Frontal cortex (tissue), 4 donors: Measurements from ENCODE around the gene CEP55. TPM values are rescaled to one million over a fixed set of nuclear protein-coding genes. Genes with fewer than 3 reads are reported as not detected.
"Not testable (repeated sequence)": the region's sequence is repeated elsewhere in the genome, so short reads cannot be mapped to it uniquely, and the experiment has no call there.

ENCODE experiments used
- DNase-seq, 2 donors: peaks; one replicate each; pipeline ENCODE4 v3.0.0; 2012; ENCODE audit warnings: low spot score in 2 of 2
- FAIRE-seq: peaks from 2 replicates; lab custom pipeline; 2012; peaks lifted over from hg19 to GRCh38; lab: Jason Lieb, UNC
- total RNA-seq: library from RNA; depleted of rRNA; stranded (reverse); fragments of >200 nt; gene quantifications from one replicate; pipeline ENCODE4 v1.2.3, GENCODE V29; 2014
- donor health status: control.
- donor health status: control.
- donor health status: control.

Gene CEP55
- total RNA-seq, 1 donor from 2014 or later: 2.4 TPM

GRCh38 chr10:93503075-93503474 lies 6.7 kb downstream of the CEP55 start:
- no peak for DNase-seq
- FAIRE-seq: no peak

GRCh38 chr10:93505075-93505474 lies 8.7 kb downstream of the CEP55 start:
- DNase-seq (no peak), FAIRE-seq (no peak)

DNA sequence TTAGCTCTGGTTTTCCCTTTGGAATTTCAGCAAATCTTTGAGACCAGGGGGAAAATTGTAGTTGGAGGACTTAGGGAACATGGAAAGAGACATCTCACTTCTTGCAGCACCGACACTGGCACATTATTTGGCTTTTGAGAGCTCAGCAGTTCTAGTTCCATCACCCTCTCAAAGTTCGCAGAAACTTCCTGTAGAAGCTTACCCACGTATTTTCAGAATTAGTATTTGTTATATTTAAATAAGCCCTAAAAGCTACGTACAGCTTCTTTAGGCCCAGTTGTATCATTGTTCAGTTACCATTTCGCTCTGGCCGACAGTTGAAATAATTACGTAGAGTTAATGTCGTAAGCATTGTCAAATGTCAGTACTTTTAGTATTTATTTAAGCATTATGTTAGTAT lies 13.4 kb downstream of the CEP55 start:
- FAIRE-seq (no peak), DNase-seq (no peak)

GRCh38 chr10:93512565-93512964 lies 16.2 kb downstream of the CEP55 start:
- DNase-seq (no peak), FAIRE-seq (no peak)

DNA sequence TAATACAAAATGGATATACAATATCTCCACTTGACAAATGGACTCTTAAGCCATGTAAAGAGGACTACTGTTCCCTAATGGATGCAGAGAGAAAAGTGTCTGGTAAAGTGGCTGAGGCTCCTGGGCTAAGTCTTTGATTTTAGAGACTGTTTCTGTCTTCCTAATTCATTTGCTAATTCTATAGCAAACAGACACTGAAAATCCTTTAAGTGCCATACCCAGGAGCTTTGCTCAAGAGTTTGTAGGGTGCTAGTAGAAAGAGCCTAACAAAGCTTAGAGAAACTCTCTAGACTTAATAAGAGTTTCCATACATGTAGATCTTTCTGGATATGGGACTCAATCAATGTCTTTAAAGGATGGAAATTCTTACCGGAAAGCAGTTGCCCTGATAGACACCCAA lies 16.7 kb downstream of the CEP55 start:
- DNase-seq (no peak), FAIRE-seq (no peak)

DNA sequence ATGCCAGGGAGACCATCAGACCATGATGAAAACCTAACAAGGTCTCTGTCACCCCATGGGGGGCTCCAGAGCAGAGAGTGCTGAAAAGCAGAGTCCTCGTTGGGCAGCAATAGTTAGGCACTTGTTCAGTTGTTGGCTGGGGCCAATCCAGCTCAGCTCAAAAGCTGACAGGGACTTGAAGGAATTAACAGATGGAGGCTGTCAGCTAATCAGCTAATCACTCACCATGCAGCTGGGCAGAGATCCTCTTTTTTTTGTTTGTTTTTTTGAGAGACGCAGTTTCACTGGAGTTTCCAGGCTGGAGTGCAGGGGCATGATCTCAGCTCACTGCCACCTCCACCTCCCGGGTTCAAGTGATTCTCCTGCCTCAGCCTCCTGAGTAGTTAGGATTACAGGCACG lies 18.1 kb downstream of the CEP55 start:
- no peak for FAIRE-seq

GRCh38 chr10:93515071-93516005 lies 18.9 kb downstream of the CEP55 start:
- DNase-seq: peak in 1 of 2 donors; percentile 10
- no peak for FAIRE-seq

More for the DNA sequence above, 18.1 kb downstream of the CEP55 start:
- DNase-seq: no peak

DNA sequence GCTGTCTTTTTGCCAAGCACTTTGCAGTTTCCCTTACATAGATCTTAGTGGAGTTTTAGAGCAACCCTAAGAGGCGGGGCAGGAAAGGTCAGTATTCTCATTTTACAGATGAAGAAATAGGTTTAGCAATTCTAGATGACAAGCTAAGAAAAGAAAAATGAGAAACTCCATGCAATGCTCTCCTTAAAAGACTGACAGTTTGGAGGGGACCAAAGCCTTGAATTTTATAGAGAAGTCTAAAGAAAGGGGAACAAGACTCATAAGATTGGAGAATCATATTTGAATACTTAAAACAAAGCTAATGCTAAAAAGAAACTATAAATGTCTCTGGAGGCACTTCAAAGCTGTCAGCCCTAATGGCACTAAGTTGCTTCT lies 19.6 kb downstream of the CEP55 start:
- no peak for FAIRE-seq
- DNase-seq: no peak

DNA sequence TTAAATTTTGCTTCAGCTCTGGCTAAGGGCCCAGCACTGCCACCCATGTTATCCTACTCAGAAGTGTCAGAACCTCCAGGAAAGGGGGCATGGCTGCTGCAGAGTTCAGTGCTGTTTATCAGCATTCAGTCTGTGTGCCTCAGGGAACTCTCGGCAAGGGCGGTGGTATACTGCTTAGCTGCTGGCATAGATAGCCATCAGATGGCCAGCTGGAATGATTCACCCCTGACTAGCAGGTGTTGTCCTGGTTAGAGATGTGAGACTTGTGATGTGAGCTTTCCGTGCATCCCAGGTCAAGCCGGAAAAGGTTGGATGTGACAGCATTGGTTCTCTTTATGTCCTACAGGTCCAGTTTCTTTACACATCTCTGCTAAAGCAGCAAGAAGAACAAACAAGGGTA lies 22.1 kb downstream of the CEP55 start:
- DNase-seq: no peak
- FAIRE-seq: no peak

DNA sequence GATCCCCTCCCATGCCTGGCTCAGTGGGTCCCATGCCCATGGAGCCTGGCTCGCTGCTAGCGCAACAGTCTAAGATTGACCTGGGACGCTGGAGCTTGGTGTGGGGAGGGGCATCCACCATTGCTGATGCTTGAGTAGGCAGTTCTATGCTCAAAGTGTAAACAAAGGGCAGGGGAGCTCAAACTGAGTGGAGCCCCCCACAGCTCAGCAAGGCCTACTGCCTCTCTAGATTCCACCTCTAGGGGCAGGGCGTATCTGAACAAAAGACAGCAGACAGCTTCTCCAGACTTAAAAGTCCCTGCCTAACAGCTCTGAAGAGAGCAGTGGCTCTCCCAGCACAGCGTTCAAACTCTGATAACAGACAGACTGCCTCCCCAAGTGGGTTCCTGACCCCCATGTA lies 38.9 kb downstream of the CEP55 start:
- DNase-seq (no peak), FAIRE-seq (no peak)

DNA sequence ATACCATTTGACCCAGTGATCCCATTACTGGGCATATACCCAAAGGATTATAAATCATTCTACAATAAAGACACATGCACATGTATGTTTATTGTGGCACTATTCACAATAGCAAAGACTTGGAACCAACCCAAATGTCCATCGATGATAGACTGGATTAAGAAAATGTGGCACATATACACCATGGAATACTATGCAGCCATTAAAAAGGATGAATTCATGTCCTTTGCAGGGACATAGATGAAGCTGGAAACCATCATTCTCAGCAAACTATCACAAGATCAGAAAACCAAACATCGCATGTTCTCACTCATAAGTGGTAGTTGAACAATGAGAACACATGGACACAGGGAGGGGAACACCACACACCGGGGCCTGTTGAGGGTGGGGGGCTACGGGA lies 44.5 kb downstream of the CEP55 start:
- not testable (repeated sequence) for FAIRE-seq

GRCh38 chr10:93541402-93542357 lies 45.3 kb downstream of the CEP55 start:
- no peak for DNase-seq
- no peak for FAIRE-seq

More for the DNA sequence above, 44.5 kb downstream of the CEP55 start:
- not testable (repeated sequence) for DNase-seq

GRCh38 chr10:93542358-93542791 lies 46.0 kb downstream of the CEP55 start:
- DNase-seq: no peak
- no peak for FAIRE-seq

- FAIRE-seq, DNase-seq: not testable (repeated sequence)
Observed at GRCh38 chr10:93546995-93547394, 50.6 kb downstream of the CEP55 start.

GRCh38 chr10:93547522-93547921 lies 51.1 kb downstream of the CEP55 start:
- FAIRE-seq (no peak), DNase-seq (no peak)

DNA sequence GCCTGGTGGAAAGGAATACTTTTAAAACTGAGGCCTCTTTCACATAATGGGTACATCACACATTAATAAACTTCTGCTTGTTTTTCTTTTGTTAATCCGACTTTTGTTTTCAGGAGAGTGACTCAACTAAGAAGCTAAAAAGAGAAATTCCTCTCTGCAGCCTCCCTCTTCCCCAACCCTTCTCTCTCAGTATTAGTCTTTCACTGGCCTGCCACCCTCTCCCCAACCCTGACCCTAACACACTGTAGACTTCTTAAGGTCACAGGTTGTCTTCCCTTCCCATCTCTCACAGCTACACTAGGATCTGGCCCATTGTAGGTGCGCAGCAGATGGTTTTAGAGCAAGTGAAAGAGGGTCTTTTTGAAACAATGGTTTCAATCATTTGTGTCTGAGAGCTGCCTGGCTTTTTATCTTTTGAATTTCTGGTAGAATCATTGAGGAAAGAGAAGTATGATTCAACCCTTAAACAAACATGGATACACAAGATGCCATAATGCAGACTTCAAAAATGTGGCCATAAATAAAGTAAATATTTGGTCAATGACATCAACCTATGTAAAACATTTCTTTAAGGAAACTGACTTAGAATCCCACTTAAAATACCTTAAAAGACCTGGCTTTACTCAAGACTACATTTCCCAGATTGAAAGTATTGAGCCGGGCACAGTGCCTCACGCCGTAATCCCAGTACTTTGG lies 52.1 kb downstream of the CEP55 start:
- DNase-seq: no peak
- FAIRE-seq: no peak

- no peak for DNase-seq
- no peak for FAIRE-seq
Observed at GRCh38 chr10:93550606-93551005, 54.2 kb downstream of the CEP55 start.

GRCh38 chr10:93552780-93553179 lies 56.4 kb downstream of the CEP55 start:
- DNase-seq (no peak), FAIRE-seq (no peak)

DNA sequence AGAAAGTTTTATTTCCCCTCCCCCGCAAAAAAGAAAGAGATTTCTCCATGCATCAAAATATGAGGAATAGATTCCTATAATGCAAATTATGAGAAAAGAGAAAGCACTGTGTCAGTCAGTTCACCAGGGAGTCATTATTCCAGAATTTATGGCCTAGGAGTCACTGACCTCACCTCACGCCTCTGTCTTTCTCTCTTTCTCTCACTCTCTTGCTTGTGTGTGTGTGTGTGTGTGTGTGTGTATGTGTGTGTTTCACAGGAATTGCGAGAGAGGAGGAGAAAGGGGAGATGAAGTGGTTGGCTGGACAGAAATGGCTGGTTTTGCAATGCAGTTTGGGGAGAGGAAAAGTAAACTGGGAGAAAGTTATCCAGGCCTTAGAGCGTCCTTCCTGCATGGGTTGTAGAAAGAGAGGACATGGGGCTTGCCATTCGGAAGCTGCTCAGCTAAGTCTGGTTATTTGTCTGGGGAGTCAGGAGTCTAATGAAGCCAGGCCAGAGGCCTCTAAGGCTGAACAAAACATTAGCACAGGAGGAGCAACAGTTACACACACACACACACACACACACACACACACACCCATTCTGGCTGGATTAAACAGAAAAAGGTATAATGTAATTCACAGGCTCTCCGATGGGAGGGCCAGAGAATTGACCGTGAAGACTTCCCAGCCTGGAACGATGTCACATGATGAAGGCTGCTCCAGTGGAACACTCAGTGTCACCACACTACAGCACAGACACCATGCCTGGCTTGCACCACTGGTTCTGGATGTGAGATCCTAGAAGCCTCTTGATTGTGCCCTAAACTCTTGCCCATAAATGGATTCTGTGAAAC lies 57.3 kb downstream of the CEP55 start:
- FAIRE-seq (no peak), DNase-seq (no peak)
